Bronchial epithelial cell (primary cell): ENCODE measurements around the gene GSTT4. TPM values are rescaled to one million over a fixed set of nuclear protein-coding genes. Genes with fewer than 3 reads are reported as not detected.
A peak's percentile ranks its signal among the peaks of the same experiment; 100 is the strongest.

Experiments used
- DNase-seq: peaks from one replicate; pipeline ENCODE4 v3.0.0-alpha.2; 2010; ENCODE audit warnings: low read depth
- FAIRE-seq: peaks from 2 replicates; lab custom pipeline; 2011; peaks lifted over from hg19 to GRCh38; lab: Jason Lieb, UNC
- H3K27me3 ChIP-seq: 2 replicates; pipeline ENCODE4 v1.5.1; 2011; ENCODE audit warnings: low read length; ENCODE audit not compliant: control insufficient read depth, insufficient read depth
- H3K36me3 ChIP-seq: 2 replicates; pipeline ENCODE4 v1.5.1; 2011; ENCODE audit warnings: low read length; ENCODE audit not compliant: control insufficient read depth, insufficient read depth
- H3K4me3 ChIP-seq: 2 replicates; pipeline ENCODE4 v1.5.1; 2011; ENCODE audit warnings: mild to moderate bottlenecking, low read depth, low read length, control low read depth
- CTCF ChIP-seq: IDR thresholded peaks from 2 replicates; pipeline ENCODE4 v1.5.1; 2011; ENCODE audit warnings: mild to moderate bottlenecking, moderate library complexity, low read length, control low read depth, inconsistent platforms; ENCODE audit not compliant: insufficient read depth, severe bottlenecking
- total RNA-seq: library from RNA; depleted of rRNA; stranded (reverse); fragments of >200 nt; gene quantifications from 2 replicates; pipeline ENCODE4 v1.2.1, GENCODE V29; 2014

GSTT4 gene
- total RNA-seq, 1 donor from 2014 or later = not detected

GRCh38 chr22:24009227-24010017 is 4.2 kb upstream of the GSTT4 start:
- H3K36me3 ChIP-seq = no peaks in the 10 kb centered on the region
- H3K4me3 ChIP-seq = no peak overlapping the region
- FAIRE-seq (no peak), DNase-seq (no peak)
- no peak for TF ChIP-seq CTCF
- no peaks in the 10 kb centered on the region for H3K27me3 ChIP-seq

GRCh38 chr22:24008381-24009226 is 3.4 kb upstream of the GSTT4 start:
- TF ChIP-seq CTCF = no peak
- no peak overlapping the region for H3K4me3 ChIP-seq
- FAIRE-seq = no peak
- DNase-seq = no peak
- H3K27me3 ChIP-seq = peaks cover 2% of the 10 kb centered on the region
- no peaks in the 10 kb centered on the region for H3K36me3 ChIP-seq

- FAIRE-seq = no peak
- H3K36me3 ChIP-seq = no peaks in the 10 kb centered on the region
- peaks cover 2% of the 10 kb centered on the region for H3K27me3 ChIP-seq
- no peak for DNase-seq
- H3K4me3 ChIP-seq = no peak overlapping the region
- TF ChIP-seq CTCF = no peak
Measured at GRCh38 chr22:24008022-24008283, 2.7 kb upstream of the GSTT4 start.

GRCh38 chr22:24007253-24008021 is 2.2 kb upstream of the GSTT4 start:
- FAIRE-seq (peak; percentile 32), DNase-seq (no peak)
- H3K4me3 ChIP-seq = no peak overlapping the region
- TF ChIP-seq CTCF = no peak
- peaks cover 2% of the 10 kb centered on the region for H3K27me3 ChIP-seq
- no peaks in the 10 kb centered on the region for H3K36me3 ChIP-seq

- Histone ChIP-seq H3K4me3 (no peak overlapping the region), H3K36me3 (no peaks in the 10 kb centered on the region)
- no peak for FAIRE-seq
Measured at GRCh38 chr22:24006914-24007214, 1.6 kb upstream of the GSTT4 start.

More at GRCh38 chr22:24006914-24007214, 1.6 kb upstream of the GSTT4 start:
- no peak for DNase-seq
- no peak for TF ChIP-seq CTCF
- H3K27me3 ChIP-seq = peaks cover 2% of the 10 kb centered on the region
